Upper lobe of left lung (tissue), 4 donors: ENCODE data around the gene CHCHD6.

ENCODE experiments used
- CTCF ChIP-seq, 6 experiments: fragments of 450-650 bp in 4 of 6; fragments of 200-600 bp in 2 of 6; sonication (generic) in 2 of 6; IDR thresholded peaks; one replicate each; pipeline ENCODE4 v1.5.1; 2016 to 2019; ENCODE audit warnings: antibody characterized with exemption in 6 of 6
- EP300 ChIP-seq, 4 donors: sonication (generic); formaldehyde crosslinking; IDR thresholded peaks; one replicate each; pipeline ENCODE4 v1.5.1; 2017; ENCODE audit warnings: antibody characterized with exemption in 4 of 4, control low read depth in 2 of 4
- POLR2A ChIP-seq, 4 donors: fragments of 450-650 bp; IDR thresholded peaks; one replicate each; pipeline ENCODE4 v1.5.1; 2016 to 2017; ENCODE audit warnings: antibody characterized with exemption in 4 of 4, mild to moderate bottlenecking in 2 of 4

GRCh38 chr3:126766653-126767052 is 62.6 kb downstream of the CHCHD6 start:
- no peak for TF ChIP-seq CTCF (IDR thresholded peaks at IDR 0.05)
- no peak for TF ChIP-seq POLR2A (IDR thresholded peaks at IDR 0.05)
- TF ChIP-seq EP300 (IDR thresholded peaks at IDR 0.05): no peak
